ENCODE results near the gene CDYL.

The CDYL gene

DNA sequence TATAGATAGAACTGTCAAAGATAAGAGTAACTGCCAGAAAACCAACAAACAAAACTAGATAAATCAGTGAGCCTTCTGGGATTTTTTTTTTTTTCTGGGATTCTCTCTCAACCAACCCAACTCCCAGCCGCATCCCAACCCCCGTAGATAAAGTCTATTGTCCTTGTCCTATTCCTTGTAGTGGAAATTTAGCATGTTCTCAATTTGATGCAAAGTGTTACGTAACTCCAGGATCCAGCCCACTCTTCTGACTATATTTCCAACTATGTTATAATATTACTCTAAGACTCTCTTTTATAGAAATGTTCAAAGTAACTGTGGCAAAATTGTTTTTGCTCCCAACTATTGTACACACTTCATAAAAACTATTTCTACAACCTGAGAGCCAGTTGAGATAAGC, 15.4 kb upstream of the CDYL start:
- TF ChIP-seq CEBPB (IDR thresholded peaks at IDR 0.05), result 0 out of 2 replicates have a peak, but pooled peaks have one; percentile 5
- no peak for TF ChIP-seq EP300 (IDR thresholded peaks at IDR 0.05; ENCODE audit: borderline replicate concordance)

DNA sequence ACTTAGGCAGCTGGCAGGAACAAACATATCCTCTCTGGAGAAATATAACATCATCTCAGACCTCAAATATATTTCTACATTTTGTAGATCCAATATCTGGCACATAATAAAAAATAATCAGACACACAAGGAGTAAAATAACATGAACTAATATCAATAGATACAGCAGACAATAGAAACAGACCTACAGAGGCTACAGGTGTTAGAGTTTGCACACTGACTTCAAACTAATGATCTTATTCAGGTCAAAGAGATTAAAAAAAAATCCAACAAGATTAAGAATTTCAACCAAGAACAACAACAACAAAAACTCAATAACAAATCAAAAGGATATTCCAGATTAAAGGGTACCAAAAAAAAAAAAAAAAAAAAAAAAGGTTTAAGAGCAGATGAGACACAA, 13.9 kb upstream of the CDYL start:
- no peak for TF ChIP-seq CEBPB (IDR thresholded peaks at IDR 0.05)
- TF ChIP-seq, protein P1, sequence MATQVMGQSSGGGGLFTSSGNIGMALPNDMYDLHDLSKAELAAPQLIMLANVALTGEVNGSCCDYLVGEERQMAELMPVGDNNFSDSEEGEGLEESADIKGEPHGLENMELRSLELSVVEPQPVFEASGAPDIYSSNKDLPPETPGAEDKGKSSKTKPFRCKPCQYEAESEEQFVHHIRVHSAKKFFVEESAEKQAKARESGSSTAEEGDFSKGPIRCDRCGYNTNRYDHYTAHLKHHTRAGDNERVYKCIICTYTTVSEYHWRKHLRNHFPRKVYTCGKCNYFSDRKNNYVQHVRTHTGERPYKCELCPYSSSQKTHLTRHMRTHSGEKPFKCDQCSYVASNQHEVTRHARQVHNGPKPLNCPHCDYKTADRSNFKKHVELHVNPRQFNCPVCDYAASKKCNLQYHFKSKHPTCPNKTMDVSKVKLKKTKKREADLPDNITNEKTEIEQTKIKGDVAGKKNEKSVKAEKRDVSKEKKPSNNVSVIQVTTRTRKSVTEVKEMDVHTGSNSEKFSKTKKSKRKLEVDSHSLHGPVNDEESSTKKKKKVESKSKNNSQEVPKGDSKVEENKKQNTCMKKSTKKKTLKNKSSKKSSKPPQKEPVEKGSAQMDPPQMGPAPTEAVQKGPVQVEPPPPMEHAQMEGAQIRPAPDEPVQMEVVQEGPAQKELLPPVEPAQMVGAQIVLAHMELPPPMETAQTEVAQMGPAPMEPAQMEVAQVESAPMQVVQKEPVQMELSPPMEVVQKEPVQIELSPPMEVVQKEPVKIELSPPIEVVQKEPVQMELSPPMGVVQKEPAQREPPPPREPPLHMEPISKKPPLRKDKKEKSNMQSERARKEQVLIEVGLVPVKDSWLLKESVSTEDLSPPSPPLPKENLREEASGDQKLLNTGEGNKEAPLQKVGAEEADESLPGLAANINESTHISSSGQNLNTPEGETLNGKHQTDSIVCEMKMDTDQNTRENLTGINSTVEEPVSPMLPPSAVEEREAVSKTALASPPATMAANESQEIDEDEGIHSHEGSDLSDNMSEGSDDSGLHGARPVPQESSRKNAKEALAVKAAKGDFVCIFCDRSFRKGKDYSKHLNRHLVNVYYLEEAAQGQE (IDR thresholded peaks at IDR 0.05; ENCODE audit: low read depth), result no peak

DNA sequence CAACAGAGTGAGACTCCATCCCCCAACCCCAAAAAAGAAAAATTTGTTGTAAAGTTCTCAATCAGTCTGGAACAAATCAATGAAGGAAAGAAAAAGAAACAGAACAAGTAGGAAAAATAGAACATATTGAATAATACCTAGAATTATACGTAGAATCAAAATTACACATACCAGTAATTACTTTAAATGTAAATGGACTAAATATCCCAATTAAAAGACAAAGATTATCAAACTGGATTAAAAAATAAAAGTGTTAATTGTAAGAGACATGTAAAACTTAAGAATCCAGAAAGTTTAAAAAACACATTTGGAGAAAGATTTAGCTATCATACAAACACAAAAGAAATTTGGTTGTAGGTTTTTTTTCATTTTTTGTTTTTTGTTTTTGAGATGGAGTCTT, 12.3 kb upstream of the CDYL start:
- TF ChIP-seq ZBTB7A (IDR thresholded peaks at IDR 0.05; ENCODE audit: low read depth) (no peak), TAF1 (IDR thresholded peaks at IDR 0.05; ENCODE audit: low read depth) (no peak), TCF12 (IDR thresholded peaks at IDR 0.05; ENCODE audit: low read depth) (no peak), CREB1 (IDR thresholded peaks at IDR 0.05; ENCODE audit: low read depth) (no peak), EGR1 (IDR thresholded peaks at IDR 0.05) (no peak), EP300 (IDR thresholded peaks at IDR 0.05; ENCODE audit: borderline replicate concordance) (no peak), TEAD4 (IDR thresholded peaks at IDR 0.05) (no peak), YY1 (IDR thresholded peaks at IDR 0.05; ENCODE audit: low read depth) (no peak)
- TF ChIP-seq, protein P2, sequence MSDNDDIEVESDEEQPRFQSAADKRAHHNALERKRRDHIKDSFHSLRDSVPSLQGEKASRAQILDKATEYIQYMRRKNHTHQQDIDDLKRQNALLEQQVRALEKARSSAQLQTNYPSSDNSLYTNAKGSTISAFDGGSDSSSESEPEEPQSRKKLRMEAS (IDR thresholded peaks at IDR 0.05), result no peak
- TF ChIP-seq, protein P1 (IDR thresholded peaks at IDR 0.05; ENCODE audit: low read depth), result no peak
- TF ChIP-seq, protein P3, sequence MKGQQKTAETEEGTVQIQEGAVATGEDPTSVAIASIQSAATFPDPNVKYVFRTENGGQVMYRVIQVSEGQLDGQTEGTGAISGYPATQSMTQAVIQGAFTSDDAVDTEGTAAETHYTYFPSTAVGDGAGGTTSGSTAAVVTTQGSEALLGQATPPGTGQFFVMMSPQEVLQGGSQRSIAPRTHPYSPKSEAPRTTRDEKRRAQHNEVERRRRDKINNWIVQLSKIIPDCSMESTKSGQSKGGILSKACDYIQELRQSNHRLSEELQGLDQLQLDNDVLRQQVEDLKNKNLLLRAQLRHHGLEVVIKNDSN (IDR thresholded peaks at IDR 0.05), result no peak

DNA sequence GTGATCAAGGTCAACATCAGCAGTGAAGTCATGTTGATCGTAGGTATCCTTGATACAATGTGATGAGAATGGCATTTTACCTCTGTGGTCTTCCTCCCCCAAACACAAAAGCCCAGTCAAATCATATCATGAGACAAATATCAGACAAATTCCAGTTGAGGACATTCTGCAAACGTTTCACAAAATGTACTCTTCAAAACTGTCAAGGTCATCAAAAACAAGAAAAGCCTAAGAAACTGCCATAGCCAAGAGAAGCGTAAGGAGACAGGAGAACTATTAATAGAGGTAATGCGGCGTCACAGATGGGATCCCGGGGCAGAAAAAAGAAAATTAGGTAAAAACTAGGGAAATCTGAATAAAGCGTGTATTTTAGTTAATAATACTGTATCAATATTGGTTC, 7.4 kb upstream of the CDYL start:
- TF ChIP-seq TCF12 (IDR thresholded peaks at IDR 0.05; ENCODE audit: low read depth), result no peak
- TF ChIP-seq RAD21 (IDR thresholded peaks at IDR 0.05; ENCODE audit: low read depth), result no peak
- TF ChIP-seq, protein P1 (IDR thresholded peaks at IDR 0.05; ENCODE audit: low read depth), result no peak
- TF ChIP-seq EGR1 (IDR thresholded peaks at IDR 0.05), result no peak
- TF ChIP-seq NFIC (IDR thresholded peaks at IDR 0.05), result no peak
- no peak for TF ChIP-seq EP300 (IDR thresholded peaks at IDR 0.05; ENCODE audit: borderline replicate concordance)
- no peak for TF ChIP-seq TEAD4 (IDR thresholded peaks at IDR 0.05)
- no peak for TF ChIP-seq CEBPB (IDR thresholded peaks at IDR 0.05)
- no peak for TF ChIP-seq YY1 (IDR thresholded peaks at IDR 0.05; ENCODE audit: low read depth)
- TF ChIP-seq CREB1 (IDR thresholded peaks at IDR 0.05; ENCODE audit: low read depth), result no peak
- TF ChIP-seq ZBTB7A (IDR thresholded peaks at IDR 0.05; ENCODE audit: low read depth), result no peak
- no peak for TF ChIP-seq TAF1 (IDR thresholded peaks at IDR 0.05; ENCODE audit: low read depth)
- no peak for TF ChIP-seq FOXM1 (IDR thresholded peaks at IDR 0.05; ENCODE audit: borderline replicate concordance, low read depth)

DNA sequence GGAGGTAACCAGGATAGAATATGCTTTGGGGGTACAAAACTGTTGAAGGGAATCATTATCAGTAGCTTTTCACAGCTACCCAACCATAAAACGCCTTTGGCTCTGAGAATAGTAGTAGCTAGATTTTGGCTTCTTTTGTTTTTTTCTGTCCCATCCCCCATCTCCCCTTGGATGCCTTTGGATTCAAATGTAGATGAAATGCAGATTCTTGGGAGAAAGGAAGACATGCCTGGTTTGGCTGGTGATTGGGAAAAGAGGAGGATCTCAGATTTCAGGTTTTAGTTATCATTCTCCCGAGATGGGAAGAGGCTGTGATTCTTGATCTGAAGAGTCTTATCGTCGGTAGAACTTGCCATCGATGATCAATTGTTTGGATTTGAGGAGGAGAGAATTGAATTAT, 3.5 kb upstream of the CDYL start:
- TF ChIP-seq NFIC (IDR thresholded peaks at IDR 0.05) (no peak), EGR1 (IDR thresholded peaks at IDR 0.05) (no peak), RAD21 (IDR thresholded peaks at IDR 0.05; ENCODE audit: low read depth) (no peak), EP300 (IDR thresholded peaks at IDR 0.05; ENCODE audit: borderline replicate concordance) (no peak), TEAD4 (IDR thresholded peaks at IDR 0.05) (no peak), TAF1 (IDR thresholded peaks at IDR 0.05; ENCODE audit: low read depth) (no peak), FOXM1 (IDR thresholded peaks at IDR 0.05; ENCODE audit: borderline replicate concordance, low read depth) (no peak), YY1 (IDR thresholded peaks at IDR 0.05; ENCODE audit: low read depth) (no peak), CREB1 (IDR thresholded peaks at IDR 0.05; ENCODE audit: low read depth) (no peak), TCF12 (IDR thresholded peaks at IDR 0.05; ENCODE audit: low read depth) (no peak), ZBTB7A (IDR thresholded peaks at IDR 0.05; ENCODE audit: low read depth) (no peak), CEBPB (IDR thresholded peaks at IDR 0.05) (no peak)
- TF ChIP-seq, protein P3 (IDR thresholded peaks at IDR 0.05), result no peak
- TF ChIP-seq, protein P2 (IDR thresholded peaks at IDR 0.05), result no peak
- TF ChIP-seq, protein P1 (IDR thresholded peaks at IDR 0.05; ENCODE audit: low read depth), result no peak

All from Ishikawa (cell line).